Skin of body (tissue), 3 donors: ENCODE measurements around the gene MIAT. TPM values are rescaled to one million over a fixed set of nuclear protein-coding genes. Genes with fewer than 3 reads are reported as not detected.

ENCODE experiments used
- DNase-seq: peaks from one replicate; lab custom pipeline; 2025; lab: John Stamatoyannopoulos, UW
- small RNA-seq: library from RNA; depleted of rRNA; stranded (forward); fragments of <200 nt; gene quantifications from one replicate; pipeline ENCODE3, GENCODE V24; 2014; ENCODE audit warnings: low replicate concordance
- total RNA-seq: library from RNA; depleted of rRNA; stranded (reverse); fragments of >200 nt; gene quantifications from one replicate; pipeline ENCODE4 v1.2.3, GENCODE V29; 2014

MIAT gene
- total RNA-seq, 1 donor from 2014 or later = 2.5 TPM

GRCh38 chr22:26725012-26725676 lies 67.8 kb downstream of the MIAT start:
- no peak for DNase-seq

Small RNAs within 50 kb of the gene (small RNA-seq; reads per million reads assigned to genes)
- not detected for gene RF01874

Other genes with a start within 250 kb of the MIAT start
- gene ASPHD2, start 228.3 kb upstream of the MIAT start, total RNA-seq = 0.89 TPM
- 30.2 TPM for gene HPS4, start 173.8 kb upstream of the MIAT start, total RNA-seq
- gene SRRD, start 173.7 kb upstream of the MIAT start, total RNA-seq = 12.7 TPM
- 16.0 TPM for gene TFIP11, start 145.1 kb upstream of the MIAT start, total RNA-seq
- 12.9 TPM for gene TPST2, start 67.5 kb upstream of the MIAT start, total RNA-seq
- gene CRYBB1, start 39.6 kb upstream of the MIAT start, total RNA-seq = 0.99 TPM
- not detected for gene CRYBA4, start 35.6 kb upstream of the MIAT start, total RNA-seq